Loucy (cell line): ENCODE results near the gene RNASE3.
"Not testable (repeated sequence)": the region's sequence is repeated elsewhere in the genome, so short reads cannot be mapped to it uniquely, and the experiment has no call there.

Experiments used
- H2AFZ ChIP-seq: fragments of 200-600 bp; sonication (generic); 2 replicates; pipeline ENCODE4 v1.6.0; 2016; ENCODE audit warnings: antibody characterized with exemption, mild to moderate bottlenecking, low read length, moderate library complexity
- H3F3A ChIP-seq: fragments of 200-600 bp; 2 replicates; pipeline ENCODE4 v1.6.0; 2016; ENCODE audit warnings: antibody characterized with exemption, low read depth, mild to moderate bottlenecking
- H3K27me3 ChIP-seq: fragments of 200-600 bp; sonication (generic); 2 replicates; pipeline ENCODE4 v1.6.1; 2014; ENCODE audit warnings: low read length, mild to moderate bottlenecking; ENCODE audit not compliant: insufficient read depth, poor library complexity, severe bottlenecking
- H3K36me3 ChIP-seq: fragments of 200-600 bp; sonication (generic); 2 replicates; pipeline ENCODE4 v1.6.1; 2016; ENCODE audit warnings: low read length; ENCODE audit not compliant: insufficient read depth
- H3K4me1 ChIP-seq: fragments of 200-600 bp; sonication (generic); 2 replicates; pipeline ENCODE4 v1.5.1; 2014; ENCODE audit warnings: low read length, mild to moderate bottlenecking; ENCODE audit not compliant: insufficient read depth, poor library complexity, severe bottlenecking
- H3K4me2 ChIP-seq: fragments of 200-600 bp; sonication (generic); 2 replicates; pipeline ENCODE4 v1.6.0; 2014; ENCODE audit warnings: antibody characterized with exemption, low read length, low read depth, mild to moderate bottlenecking; ENCODE audit not compliant: poor library complexity, severe bottlenecking
- H3K4me3 ChIP-seq: fragments of 200-600 bp; sonication (generic); 2 replicates; pipeline ENCODE4 v1.5.1; 2014; ENCODE audit warnings: low read length, mild to moderate bottlenecking, mixed read lengths; ENCODE audit not compliant: poor library complexity, severe bottlenecking
- H3K79me2 ChIP-seq: fragments of 200-600 bp; sonication (generic); 2 replicates; pipeline ENCODE4 v1.6.1; 2014; ENCODE audit warnings: low read length; ENCODE audit not compliant: insufficient read depth
- H3K9ac ChIP-seq: fragments of 200-600 bp; sonication (generic); 2 replicates; pipeline ENCODE4 v1.6.0; 2014; ENCODE audit warnings: mild to moderate bottlenecking, low read depth, low read length, moderate library complexity; ENCODE audit not compliant: poor library complexity, severe bottlenecking
- H3K9me2 ChIP-seq: fragments of 200-600 bp; sonication (generic); replicated peaks from 2 replicates; pipeline ENCODE4 v1.6.1; 2016; ENCODE audit warnings: low read depth, low read length, mixed read lengths
- H3K9me3 ChIP-seq: fragments of 200-600 bp; sonication (generic); 2 replicates; pipeline ENCODE4 v1.6.1; 2014; ENCODE audit warnings: mild to moderate bottlenecking, antibody characterized with exemption, low read length, low read depth; ENCODE audit not compliant: insufficient read depth
- H4K20me1 ChIP-seq: fragments of 200-600 bp; sonication (generic); 2 replicates; pipeline ENCODE4 v1.6.0; 2014; ENCODE audit warnings: antibody characterized with exemption, low read length, mild to moderate bottlenecking; ENCODE audit not compliant: insufficient read depth, poor library complexity, severe bottlenecking
- EZH2phosphoT487 ChIP-seq: fragments of 200-600 bp; IDR thresholded peaks from 2 replicates; pipeline ENCODE4 v1.6.1; 2018; ENCODE audit warnings: antibody characterized with exemption, mild to moderate bottlenecking, moderate library complexity, borderline replicate concordance
- TF ChIP-seq, protein P1 (sequence below): fragments of 200-600 bp; sonication (generic); conservative IDR thresholded peaks from 2 replicates; pipeline ENCODE4 v1.5.1; 2014; ENCODE audit warnings: mild to moderate bottlenecking, antibody characterized with exemption, low read length

RNASE3 gene

DNA sequence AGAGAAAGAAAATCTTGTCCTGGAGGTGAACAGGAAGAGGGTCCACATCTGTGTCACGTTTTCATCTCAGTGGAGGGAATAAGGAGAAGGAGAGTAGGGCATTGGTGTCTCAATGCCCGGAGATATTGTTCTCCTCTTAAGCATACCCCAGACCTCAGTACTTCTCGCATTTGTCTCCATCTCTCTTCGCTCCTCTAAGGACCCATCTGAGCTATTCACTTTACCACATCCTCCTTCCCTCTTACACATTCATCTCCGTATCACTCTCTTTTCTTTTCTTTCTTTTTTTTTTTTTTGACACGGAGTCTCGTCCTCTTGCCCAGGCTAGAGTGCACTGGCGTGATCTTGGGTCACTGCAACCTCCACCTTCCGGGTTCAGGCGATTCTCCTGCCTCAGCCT lies 8.4 kb upstream of the RNASE3 start:
- H3K4me3 ChIP-seq, H2AFZ ChIP-seq, H4K20me1 ChIP-seq, H3K36me3 ChIP-seq, H3K4me2 ChIP-seq, H3K27me3 ChIP-seq, H3F3A ChIP-seq, H3K79me2 ChIP-seq, H3K9me2 ChIP-seq, H3K9ac ChIP-seq, H3K9me3 ChIP-seq: not testable (repeated sequence)
- H3K4me1 ChIP-seq, result peaks cover 16% of the 10 kb centered on the region

GRCh38 chr14:20888411-20888810 lies 2.8 kb upstream of the RNASE3 start:
- not testable (repeated sequence) for H3K9ac ChIP-seq, H3K9me2 ChIP-seq, H2AFZ ChIP-seq, H3K9me3 ChIP-seq, H3K36me3 ChIP-seq, H3K4me2 ChIP-seq, H3F3A ChIP-seq, H3K4me1 ChIP-seq, H3K79me2 ChIP-seq, H3K4me3 ChIP-seq, H4K20me1 ChIP-seq, H3K27me3 ChIP-seq

DNA sequence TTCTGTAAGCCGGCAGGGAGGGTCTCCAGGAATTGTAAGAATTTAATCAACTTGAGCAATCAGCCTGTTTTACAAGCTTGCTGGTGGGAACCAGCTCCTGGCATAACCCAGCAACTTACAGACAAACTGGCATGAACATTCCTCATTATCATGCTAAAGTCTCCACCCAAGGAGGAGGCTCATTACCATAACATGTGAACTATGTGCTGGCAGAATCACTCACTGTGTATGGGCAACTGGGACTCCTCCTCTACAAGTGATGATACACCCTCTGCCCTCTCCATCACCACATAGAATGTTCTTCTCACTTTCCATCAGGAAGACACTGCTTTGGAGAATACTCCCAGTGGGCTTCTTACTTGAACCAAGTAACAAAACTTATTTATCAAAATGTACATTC lies 4.1 kb downstream of the RNASE3 start:
- H3K4me1 ChIP-seq, H3K79me2 ChIP-seq, H3K9ac ChIP-seq, H3K27me3 ChIP-seq, H3K4me3 ChIP-seq, H2AFZ ChIP-seq, H3F3A ChIP-seq, H3K9me3 ChIP-seq, H4K20me1 ChIP-seq, H3K36me3 ChIP-seq, H3K9me2 ChIP-seq, H3K4me2 ChIP-seq: not testable (repeated sequence)

DNA sequence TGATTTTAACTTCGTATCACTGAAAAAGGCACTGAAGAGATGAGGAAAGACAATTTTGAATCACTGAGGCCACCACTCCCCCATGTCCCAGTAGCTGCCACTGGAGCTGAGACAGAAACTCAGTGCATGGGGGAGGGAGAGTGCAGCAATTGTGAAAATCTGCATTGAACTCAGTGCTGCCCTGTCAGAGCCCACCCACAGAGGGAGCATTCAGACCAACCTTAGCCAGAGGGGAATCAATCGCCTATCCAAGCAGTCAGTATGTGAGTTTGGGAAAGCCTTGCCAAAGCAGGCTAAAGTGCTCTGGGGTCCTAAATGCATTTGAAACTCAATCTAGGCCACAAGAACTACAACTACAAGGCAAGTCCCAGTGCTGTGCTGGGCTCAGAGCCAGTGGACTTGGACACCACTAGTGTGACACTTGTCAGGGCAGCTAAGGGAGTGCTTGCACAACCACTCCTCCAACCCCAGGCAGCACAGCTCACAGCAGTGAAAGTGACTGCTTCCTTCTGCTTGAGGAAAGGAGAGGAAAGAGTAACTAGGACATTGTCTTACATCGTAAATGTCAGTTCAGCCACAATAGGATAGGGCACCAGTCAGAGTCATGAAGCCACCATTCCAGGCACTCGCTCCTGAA lies 13.3 kb downstream of the RNASE3 start:
- Histone ChIP-seq H3K27me3 (no peaks in the 10 kb centered on the region), H3K9me3 (no peaks in the 10 kb centered on the region), H2AFZ (no peak overlapping the region), H3K9ac (no peak overlapping the region), H4K20me1 (no peaks in the 10 kb centered on the region), H3K79me2 (no peaks in the 10 kb centered on the region), H3K4me3 (no peak overlapping the region), H3K4me1 (no peaks in the 10 kb centered on the region), H3K9me2 (no peaks in the 10 kb centered on the region), H3K4me2 (no peak overlapping the region), H3F3A (no peaks in the 10 kb centered on the region), H3K36me3 (no peaks in the 10 kb centered on the region)
- TF ChIP-seq, protein P1, sequence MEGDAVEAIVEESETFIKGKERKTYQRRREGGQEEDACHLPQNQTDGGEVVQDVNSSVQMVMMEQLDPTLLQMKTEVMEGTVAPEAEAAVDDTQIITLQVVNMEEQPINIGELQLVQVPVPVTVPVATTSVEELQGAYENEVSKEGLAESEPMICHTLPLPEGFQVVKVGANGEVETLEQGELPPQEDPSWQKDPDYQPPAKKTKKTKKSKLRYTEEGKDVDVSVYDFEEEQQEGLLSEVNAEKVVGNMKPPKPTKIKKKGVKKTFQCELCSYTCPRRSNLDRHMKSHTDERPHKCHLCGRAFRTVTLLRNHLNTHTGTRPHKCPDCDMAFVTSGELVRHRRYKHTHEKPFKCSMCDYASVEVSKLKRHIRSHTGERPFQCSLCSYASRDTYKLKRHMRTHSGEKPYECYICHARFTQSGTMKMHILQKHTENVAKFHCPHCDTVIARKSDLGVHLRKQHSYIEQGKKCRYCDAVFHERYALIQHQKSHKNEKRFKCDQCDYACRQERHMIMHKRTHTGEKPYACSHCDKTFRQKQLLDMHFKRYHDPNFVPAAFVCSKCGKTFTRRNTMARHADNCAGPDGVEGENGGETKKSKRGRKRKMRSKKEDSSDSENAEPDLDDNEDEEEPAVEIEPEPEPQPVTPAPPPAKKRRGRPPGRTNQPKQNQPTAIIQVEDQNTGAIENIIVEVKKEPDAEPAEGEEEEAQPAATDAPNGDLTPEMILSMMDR, result peak; percentile 15; the same call in 1 of the 2 replicates
- no peak for TF ChIP-seq EZH2phosphoT487

- Histone ChIP-seq H4K20me1 (no peaks in the 10 kb centered on the region), H3K9ac (no peak overlapping the region), H3K79me2 (no peaks in the 10 kb centered on the region), H2AFZ (no peak overlapping the region), H3K4me1 (no peaks in the 10 kb centered on the region), H3K9me2 (no peaks in the 10 kb centered on the region), H3F3A (no peaks in the 10 kb centered on the region), H3K36me3 (no peaks in the 10 kb centered on the region), H3K9me3 (no peaks in the 10 kb centered on the region), H3K27me3 (no peaks in the 10 kb centered on the region), H3K4me2 (no peak overlapping the region), H3K4me3 (no peak overlapping the region)
- TF ChIP-seq, protein P1, result no peak
- TF ChIP-seq EZH2phosphoT487, result no peak
These were observed 14.5 kb downstream of the RNASE3 start for GRCh38 chr14:20905676-20906075.
